GM12872 (cell line): ENCODE measurements around the gene LRP2.

Experiments used
- CTCF ChIP-seq: IDR thresholded peaks from 3 replicates; pipeline ENCODE4 v1.5.1; 2011; ENCODE audit warnings: low read depth, mild to moderate bottlenecking, low read length, moderate library complexity; ENCODE audit not compliant: insufficient read depth

LRP2 gene

GRCh38 chr2:169345486-169346437 lies 16.6 kb downstream of the LRP2 start:
- no peak for TF ChIP-seq CTCF

GRCh38 chr2:169344736-169345485 lies 17.4 kb downstream of the LRP2 start:
- no peak for TF ChIP-seq CTCF

- no peak for TF ChIP-seq CTCF
Observed at GRCh38 chr2:169343202-169343601, 19.1 kb downstream of the LRP2 start.

- TF ChIP-seq CTCF: no peak
Observed at GRCh38 chr2:169339657-169340056, 22.7 kb downstream of the LRP2 start.

GRCh38 chr2:169336695-169337094 lies 25.6 kb downstream of the LRP2 start:
- no peak for TF ChIP-seq CTCF

GRCh38 chr2:169330555-169331198 lies 31.7 kb downstream of the LRP2 start:
- no peak for TF ChIP-seq CTCF
